GM12878 (cell line): ENCODE data around the gene ETNK1. TPM values are rescaled to one million over a fixed set of nuclear protein-coding genes. Genes with fewer than 3 reads are reported as not detected.
"Not testable (repeated sequence)": the region's sequence is repeated elsewhere in the genome, so short reads cannot be mapped to it uniquely, and the experiment has no call there.

Source experiments
- ATAC-seq: fragments of 200-7000 bp; cut with Tn5 transposase; 3 replicates; pipeline ENCODE4 v1.9.1; 2020; ENCODE audit warnings: mild to moderate bottlenecking, moderate library complexity
- BruUV-seq: library from RNA; stranded (reverse); fragments of 400-500 nt; replicated peaks from 2 replicates; lab custom pipeline; 2021; lab: Mats Ljungman, UMichigan
- CTCF ChIA-PET: fragments of 300-600 bp; sonication (Branson Sonifier 250); formaldehyde crosslinking; extraction: SDS; loops from one replicate; lab custom pipeline; 2021; ENCODE audit warnings: inconsistent platforms; lab: Yijun Ruan, JAX
- POLR2A ChIA-PET: fragments of 350-600 bp; formaldehyde crosslinking; extraction: SDS; loops from one replicate; lab custom pipeline; 2021; ENCODE audit warnings: inconsistent platforms; lab: Charles Lee
- RAD21 ChIA-PET: fragments of 300-600 bp; sonication (Branson Sonifier 250); formaldehyde crosslinking; loops from one replicate; lab custom pipeline; 2023; ENCODE audit warnings: antibody characterized with exemption; ENCODE audit not compliant: unreplicated experiment; lab: Charles Lee
- SMC1A ChIA-PET: fragments of 300-600 bp; sonication (Branson Sonifier 250); formaldehyde crosslinking; loops from one replicate; lab custom pipeline; 2023; ENCODE audit not compliant: unreplicated experiment, uncharacterized antibody; lab: Charles Lee
- DNase-seq: peaks from one replicate; pipeline ENCODE4 v3.0.0-alpha.2; 2011; ENCODE audit warnings: low read depth, low spot score
- FAIRE-seq: peaks from 3 replicates; lab custom pipeline; 2011; peaks lifted over from hg19 to GRCh38; lab: Jason Lieb, UNC
- H2AFZ ChIP-seq: 2 replicates; pipeline ENCODE4 v1.6.0; 2011; ENCODE audit warnings: low read depth, low read length, control low read depth; ENCODE audit not compliant: control insufficient read depth
- H3K27ac ChIP-seq: 2 replicates; pipeline ENCODE4 v1.5.1; 2011; ENCODE audit warnings: control low read depth; ENCODE audit not compliant: control insufficient read depth, insufficient read depth
- H3K27me3 ChIP-seq, 2 experiments: replicated peaks in 1 of 2; 2 replicates each; pipeline versions ENCODE4 v1.6.0 to v1.6.1; 2011; ENCODE audit warnings: low read length in 1 of 2; ENCODE audit not compliant: control insufficient read depth in 2 of 2, insufficient read depth in 2 of 2
- H3K36me3 ChIP-seq, 2 experiments: 2 replicates each; pipeline ENCODE4 v1.5.1; 2011; ENCODE audit warnings: low read length in 1 of 2; ENCODE audit not compliant: control insufficient read depth in 2 of 2, insufficient read depth in 2 of 2
- H3K4me1 ChIP-seq: 2 replicates; pipeline ENCODE4 v1.6.1; 2011; ENCODE audit warnings: mild to moderate bottlenecking, low read length, moderate library complexity, mixed read lengths; ENCODE audit not compliant: control insufficient read depth, insufficient read depth
- H3K4me2 ChIP-seq: 2 replicates; pipeline ENCODE4 v1.6.0; 2011; ENCODE audit warnings: control low read depth; ENCODE audit not compliant: control insufficient read depth, insufficient read depth
- H3K4me3 ChIP-seq: fragments of 200-600 bp; sonication (generic); 2 replicates; pipeline ENCODE4 v1.5.1; 2016
- H3K79me2 ChIP-seq: 2 replicates; pipeline ENCODE4 v1.6.0; 2011; ENCODE audit warnings: low read length; ENCODE audit not compliant: control insufficient read depth, insufficient read depth
- H3K9ac ChIP-seq: 2 replicates; pipeline ENCODE4 v1.8.0; 2011; ENCODE audit warnings: low read length, control low read depth, mixed read lengths; ENCODE audit not compliant: control insufficient read depth, insufficient read depth
- H3K9me3 ChIP-seq: replicated peaks from 3 replicates; pipeline ENCODE4 v1.5.1; 2011; ENCODE audit warnings: mild to moderate bottlenecking, low read length; ENCODE audit not compliant: control insufficient read depth, insufficient read depth
- H4K20me1 ChIP-seq: 2 replicates; pipeline ENCODE4 v1.6.0; 2011; ENCODE audit not compliant: control insufficient read depth, insufficient read depth
- BHLHE40 ChIP-seq, 2 experiments: fragments of 450-650 bp in 1 of 2; IDR thresholded peaks; 2 replicates each; pipeline ENCODE4 v1.6.1; 2011 to 2017; ENCODE audit warnings: low read depth in 2 of 2, borderline replicate concordance in 1 of 2, improper control_type of control experiment in 1 of 2, low read length in 1 of 2, mild to moderate bottlenecking in 1 of 2
- WGBS: methylation state at CpG from one replicate; pipeline ENCODE4 v1.1.6; 2016; ENCODE audit warnings: low lambda C conversion rate; ENCODE audit not compliant: insufficient replicate concordance, insufficient coverage; ENCODE audit errors: missing lambda C conversion rate; 5-methylcytosine and 5-hydroxymethylcytosine counted together
- in situ Hi-C: fragments of 300-500 bp; cut with MboI; formaldehyde crosslinking; loops from 9 replicates; pipeline ENCODE4 v1.14.3; 2018; ENCODE audit warnings: mixed read lengths
- intact Hi-C: fragments of 100-400 bp; cut with micrococcal nuclease; formaldehyde crosslinking; loops from one replicate; pipeline ENCODE4 v1.14.2; 2022; ENCODE audit not compliant: unreplicated experiment
- polyA plus RNA-seq, 11 experiments: library from polyadenylated mRNA; depleted of rRNA in 4 of 11; unstranded in 6 of 11; stranded (reverse) in 5 of 11; fragments of >200 nt; fragmentation: Nextera tagmentation in 4 of 11; fragmentation: Illumina TruSeq in 1 of 11; extraction: Ambion mirVana in 4 of 11; extraction: Trizol in 1 of 11; gene quantifications; 1 replicate in 1 of 11; 2 replicates in 10 of 11; pipeline versions ENCODE4 v1.2.1 to v1.2.3, GENCODE V29; 2011 to 2016; ENCODE audit warnings: inconsistent platforms in 2 of 11, missing spikeins in 2 of 11, low read depth in 1 of 11
- total RNA-seq, 4 experiments: library from RNA; depleted of rRNA in 3 of 4; stranded (reverse); fragments of >200 nt in 3 of 4; fragmentation: Illumina TruSeq in 1 of 4; extraction: Trizol in 1 of 4; gene quantifications; 2 replicates each; pipeline versions ENCODE4 v1.2.1 to v1.2.3, GENCODE V29; 2013 to 2021

The ETNK1 gene
- total and polyA plus RNA-seq, 10 of the 15 experiments (the other 5 are each of a cell fraction or from before 2014, with no cell fraction given) = 12.3 to 69.4 (median 34.2) TPM

DNA sequence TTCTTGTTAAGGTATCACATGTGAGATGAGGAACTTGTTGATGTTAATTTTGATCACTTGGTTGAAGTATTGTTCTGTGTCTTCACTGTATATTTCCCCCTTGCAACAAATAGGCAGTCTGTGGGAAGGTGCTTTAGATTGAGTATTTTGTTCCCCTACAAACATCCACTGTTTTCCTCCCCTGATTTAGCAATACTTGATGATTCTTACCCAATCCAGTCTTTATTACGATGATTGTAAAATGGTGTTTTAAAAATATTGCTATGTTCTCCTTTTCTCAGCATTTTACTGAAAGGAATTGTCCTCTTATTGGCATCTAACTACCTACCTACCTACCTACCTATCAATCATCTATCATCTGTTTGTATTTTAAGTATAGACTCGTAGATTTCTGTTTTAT, 66.3 kb downstream of the ETNK1 start:
- RAD21 ChIA-PET = no interaction called here
- no peak overlapping the region for H2AFZ ChIP-seq

DNA sequence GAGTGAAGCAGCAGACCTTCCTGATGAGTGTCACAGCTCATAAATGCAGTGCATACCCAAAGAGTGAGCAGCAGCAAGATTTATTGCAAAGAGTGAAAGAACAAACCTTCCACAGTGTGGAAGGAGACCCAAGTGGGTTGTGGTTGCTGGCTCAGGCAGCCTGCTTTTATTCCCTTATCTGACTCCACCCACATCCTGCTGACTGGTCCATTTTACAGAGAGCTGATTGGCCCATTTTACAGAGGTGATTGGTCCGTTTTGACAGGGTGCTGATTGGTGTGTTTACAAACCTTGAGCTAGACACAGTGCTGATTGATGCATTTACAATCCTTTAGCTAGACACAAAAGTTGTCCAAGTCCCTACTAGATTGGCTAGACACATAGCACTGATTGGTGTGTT, 67.5 kb downstream of the ETNK1 start:
- H4K20me1 ChIP-seq, ATAC-seq, H3K36me3 ChIP-seq, H3K27ac ChIP-seq, DNase-seq, POLR2A ChIA-PET, FAIRE-seq, H3K27me3 ChIP-seq, SMC1A ChIA-PET, H3K79me2 ChIP-seq, H2AFZ ChIP-seq, H3K9ac ChIP-seq, H3K4me1 ChIP-seq, BruUV-seq, RAD21 ChIA-PET, intact Hi-C loops, H3K4me3 ChIP-seq, in situ Hi-C loops, H3K4me2 ChIP-seq, H3K9me3 ChIP-seq: not testable (repeated sequence)
- 100% methylated on average over 1 of the region's 1 CpG for WGBS
- CTCF ChIA-PET = interaction anchor here (0.8 to 1.0 kb wide), 2 partner anchors 8 to 11 kb away, joined by 3 to 4 read pairs; no protein-coding TSS in a partner anchor

More for the DNA sequence above, 66.3 kb downstream of the ETNK1 start:
- in situ Hi-C loops (no loop called here), intact Hi-C loops (no loop called here)
- ChIA-PET SMC1A (no interaction called here), CTCF (interaction anchor here (1.0 kb wide), 1 partner anchor 10 kb away, joined by 3 read pairs; no protein-coding TSS in a partner anchor), POLR2A (no interaction called here)
- peaks cover 8% of the 10 kb centered on the region for H3K4me1 ChIP-seq
- H3K4me3 ChIP-seq = no peak overlapping the region
- H3K9me3 ChIP-seq = peaks cover 1% of the 10 kb centered on the region; the same call in 2 of the 3 replicates
- no peak for TF ChIP-seq BHLHE40 (IDR thresholded peaks at IDR 0.05; ENCODE audit: borderline replicate concordance in 1 of 2, low read depth in 2 of 2, low read length in 1 of 2)
- WGBS = 100% methylated on average over 2 of the region's 2 CpGs
- no TSS peak for BruUV-seq
- no peaks in the 10 kb centered on the region for H3K27me3 ChIP-seq
- H4K20me1 ChIP-seq = no peaks in the 10 kb centered on the region
- peaks cover 0 to 3% of the 10 kb centered on the region in 2 experiments; a peak in 1 of 4 replicates for H3K36me3 ChIP-seq
- no peak overlapping the region for H3K4me2 ChIP-seq
- H3K9ac ChIP-seq = no peak overlapping the region
- H3K79me2 ChIP-seq = no peaks in the 10 kb centered on the region
- DNase-seq (no peak), FAIRE-seq (no peak), ATAC-seq (no peak)
- no peak overlapping the region for H3K27ac ChIP-seq
